Vagina (tissue), 2 donors: ENCODE data around the gene DSTYK. TPM values are rescaled to one million over a fixed set of nuclear protein-coding genes. Genes with fewer than 3 reads are reported as not detected.
"Not testable (repeated sequence)": the region's sequence is repeated elsewhere in the genome, so short reads cannot be mapped to it uniquely, and the experiment has no call there.

ENCODE experiments used
- DNase-seq, 2 donors: peaks; one replicate each; pipeline ENCODE4 v3.0.0-alpha.2; 2017; ENCODE audit errors: extremely low spot score in 2 of 2
- H3K27ac ChIP-seq: fragments of 200-600 bp; sonication (generic); one replicate; pipeline ENCODE4 v1.5.1; 2019
- H3K27me3 ChIP-seq: fragments of 200-600 bp; sonication (generic); one replicate; pipeline ENCODE4 v1.5.1; 2019
- H3K36me3 ChIP-seq, 2 donors: fragments of 200-600 bp; sonication (generic); one replicate each; pipeline ENCODE4 v1.5.1; 2017 to 2019
- H3K4me1 ChIP-seq: fragments of 200-600 bp; sonication (generic); one replicate; pipeline ENCODE4 v1.5.1; 2019
- H3K4me3 ChIP-seq, 2 donors: fragments of 200-600 bp; sonication (generic); 1 replicate in 1 of 2; 2 replicates in 1 of 2; pipeline ENCODE4 v1.5.1; 2016 to 2019
- H3K9me3 ChIP-seq: fragments of 200-600 bp; sonication (generic); one replicate; pipeline ENCODE4 v1.5.1; 2019
- CTCF ChIP-seq, 3 experiments: fragments of 450-650 bp in 2 of 3; fragments of 200-600 bp in 1 of 3; sonication (generic) in 1 of 3; IDR thresholded peaks; one replicate each; pipeline ENCODE4 v1.5.1; 2017 to 2019; ENCODE audit warnings: antibody characterized with exemption in 3 of 3, mild to moderate bottlenecking in 2 of 3, moderate library complexity in 2 of 3
- POLR2A ChIP-seq, 2 donors: fragments of 450-650 bp; IDR thresholded peaks; one replicate each; pipeline ENCODE4 v1.6.1; 2017; ENCODE audit warnings: antibody characterized with exemption in 2 of 2, mild to moderate bottlenecking in 2 of 2, moderate library complexity in 2 of 2
- POLR2AphosphoS5 ChIP-seq, 2 donors: sonication (generic); formaldehyde crosslinking; IDR thresholded peaks; one replicate each; pipeline ENCODE4 v1.9.0; 2017; ENCODE audit warnings: antibody characterized with exemption in 2 of 2, mild to moderate bottlenecking in 2 of 2, low read depth in 1 of 2; ENCODE audit not compliant: insufficient read depth in 1 of 2
- intact Hi-C: fragments of 100-400 bp; cut with DNase I; formaldehyde crosslinking; loops from one replicate; pipeline ENCODE4 v1.15.1; 2023
- total RNA-seq: library from RNA; depleted of rRNA; stranded (reverse); fragments of >200 nt; gene quantifications from one replicate; pipeline ENCODE4 v1.2.3, GENCODE V29; 2016

The DSTYK gene
- total RNA-seq, 1 donor from 2014 or later = 12.0 TPM

DNA sequence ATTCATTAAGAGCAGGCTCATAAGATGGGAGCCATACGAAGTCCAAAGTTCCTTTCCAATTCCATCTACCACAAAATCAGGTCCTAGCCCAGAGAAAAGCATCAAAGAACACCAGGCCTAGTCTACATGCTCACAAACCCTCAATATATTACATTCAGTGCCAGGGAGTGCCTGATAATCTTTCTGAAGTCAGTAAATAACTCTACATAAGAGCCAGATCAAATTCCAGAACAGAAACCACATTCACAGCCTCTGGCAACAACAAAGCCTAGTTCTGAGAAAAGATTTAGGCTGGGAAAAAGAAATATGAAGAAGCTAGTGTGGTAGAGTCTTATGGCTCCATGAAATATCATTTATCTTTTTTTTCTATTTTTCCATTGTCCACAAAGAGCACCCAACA, 49.2 kb downstream of the DSTYK start:
- DNase-seq = no peak
- no peak overlapping the region for H3K4me3 ChIP-seq
- H3K36me3 ChIP-seq = peaks cover 0 to 72% of the 10 kb centered on the region in 2 donors
- H3K27me3 ChIP-seq = no peaks in the 10 kb centered on the region
- H3K9me3 ChIP-seq = no peaks in the 10 kb centered on the region
- H3K27ac ChIP-seq = no peak overlapping the region
- intact Hi-C loops = no loop called here
- no peak for TF ChIP-seq POLR2A (IDR thresholded peaks at IDR 0.05)
- H3K4me1 ChIP-seq = no peaks in the 10 kb centered on the region

DNA sequence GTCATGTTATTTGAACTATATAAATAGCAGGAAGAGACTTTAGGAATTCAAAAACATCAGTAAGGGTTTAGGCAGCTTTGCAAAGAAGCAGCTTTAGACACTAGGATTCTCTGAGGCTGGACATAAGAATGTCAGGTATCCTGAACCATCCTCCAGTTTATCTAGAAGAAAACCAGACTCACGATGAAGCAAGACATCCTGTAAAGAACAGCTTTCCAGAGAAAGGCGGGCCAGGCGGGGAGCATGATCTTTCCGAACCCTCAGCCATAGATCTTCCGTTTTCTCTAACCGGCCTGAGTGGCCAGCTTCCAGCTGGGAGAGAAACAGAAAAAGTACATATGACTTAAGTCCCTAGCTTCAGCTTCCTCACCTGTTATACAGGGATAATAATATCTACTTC, 50.4 kb downstream of the DSTYK start:
- Histone ChIP-seq H3K27me3 (no peaks in the 10 kb centered on the region), H3K4me3 (no peak overlapping the region), H3K27ac (no peak overlapping the region), H3K36me3 (peaks cover 0 to 76% of the 10 kb centered on the region in 2 donors), H3K9me3 (no peaks in the 10 kb centered on the region), H3K4me1 (no peaks in the 10 kb centered on the region)
- TF ChIP-seq POLR2AphosphoS5 (IDR thresholded peaks at IDR 0.05; ENCODE audit: insufficient read depth in 1 of 2, low read depth in 1 of 2) = no peak
- TF ChIP-seq POLR2A (IDR thresholded peaks at IDR 0.05) = no peak
- TF ChIP-seq CTCF (IDR thresholded peaks at IDR 0.05) = no peak
- intact Hi-C loops = no loop called here
- DNase-seq = no peak

DNA sequence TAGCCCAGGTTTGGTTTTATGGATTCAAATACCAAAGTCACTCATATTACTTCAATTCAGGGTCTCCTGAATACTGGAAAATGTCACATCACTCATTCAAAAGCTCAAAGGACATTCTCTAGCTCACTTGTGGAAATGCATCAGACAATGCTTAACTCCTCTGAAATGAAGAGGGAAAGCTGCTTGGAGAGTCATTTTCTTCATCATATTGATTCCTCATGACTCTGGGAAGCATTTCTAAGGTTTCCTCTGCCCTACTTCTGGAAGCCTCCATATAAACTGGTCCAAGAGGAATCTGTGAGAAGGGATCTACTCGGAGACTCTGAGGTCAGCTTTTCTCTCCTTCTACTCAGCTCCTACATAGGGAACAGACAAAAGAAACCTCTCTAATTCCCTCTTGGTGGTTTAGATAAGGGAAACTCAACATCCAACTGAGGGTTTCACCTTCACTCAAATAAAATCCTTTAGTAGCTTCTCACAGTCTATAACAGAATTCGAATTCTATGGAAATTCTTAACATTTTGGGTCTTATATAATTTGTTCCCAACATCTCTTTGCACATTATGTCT, 53.4 kb downstream of the DSTYK start:
- intact Hi-C loops = no loop called here
- Histone ChIP-seq H3K4me1 (no peaks in the 10 kb centered on the region), H3K9me3 (no peaks in the 10 kb centered on the region), H3K4me3 (no peak overlapping the region), H3K36me3 (peaks cover 0 to 93% of the 10 kb centered on the region in 2 donors), H3K27ac (no peak overlapping the region), H3K27me3 (no peaks in the 10 kb centered on the region)
- DNase-seq = no peak
- TF ChIP-seq POLR2AphosphoS5 (IDR thresholded peaks at IDR 0.05; ENCODE audit: insufficient read depth in 1 of 2, low read depth in 1 of 2) (no peak), CTCF (IDR thresholded peaks at IDR 0.05) (no peak), POLR2A (IDR thresholded peaks at IDR 0.05) (no peak)

GRCh38 chr1:205155665-205156377, 55.7 kb downstream of the DSTYK start:
- intact Hi-C loops, H3K27ac ChIP-seq, H3K27me3 ChIP-seq, H3K4me1 ChIP-seq, DNase-seq, H3K4me3 ChIP-seq, H3K9me3 ChIP-seq: not testable (repeated sequence)
- peaks cover 0 to 79% of the 10 kb centered on the region in 2 donors for H3K36me3 ChIP-seq

DNA sequence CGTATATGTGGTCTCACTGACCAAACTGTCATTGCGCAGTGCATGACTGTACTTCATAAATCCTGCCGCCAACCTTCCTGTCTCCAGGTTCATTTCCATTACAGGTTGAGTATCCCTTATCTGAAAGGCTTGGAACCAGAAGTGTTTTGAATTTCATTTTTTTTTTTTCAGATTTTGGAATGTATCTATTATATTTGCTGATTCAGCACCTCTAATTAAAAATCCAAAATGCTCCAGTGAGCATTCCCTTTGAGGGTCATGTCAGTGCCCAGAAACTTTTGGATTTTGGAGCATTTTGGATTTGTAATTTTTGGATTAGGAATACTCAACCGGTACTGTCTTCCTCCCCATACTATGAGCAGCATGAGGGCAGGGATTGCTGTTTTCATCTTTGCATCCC, 59.0 kb downstream of the DSTYK start:
- intact Hi-C loops = no loop called here
- Histone ChIP-seq H3K9me3 (no peaks in the 10 kb centered on the region), H3K36me3 (peaks cover 0 to 69% of the 10 kb centered on the region in 2 donors), H3K27ac (no peak overlapping the region), H3K4me3 (no peak overlapping the region), H3K27me3 (no peaks in the 10 kb centered on the region), H3K4me1 (no peaks in the 10 kb centered on the region)
- TF ChIP-seq POLR2AphosphoS5 (IDR thresholded peaks at IDR 0.05; ENCODE audit: insufficient read depth in 1 of 2, low read depth in 1 of 2) (no peak), CTCF (IDR thresholded peaks at IDR 0.05) (no peak), POLR2A (IDR thresholded peaks at IDR 0.05) (no peak)
- no peak for DNase-seq

- H3K27me3 ChIP-seq = no peaks in the 10 kb centered on the region
- intact Hi-C loops = no loop called here
- H3K9me3 ChIP-seq = no peaks in the 10 kb centered on the region
- peaks cover 0 to 69% of the 10 kb centered on the region in 2 donors for H3K36me3 ChIP-seq
- H3K27ac ChIP-seq = no peak overlapping the region
- no peak for TF ChIP-seq POLR2AphosphoS5 (IDR thresholded peaks at IDR 0.05; ENCODE audit: insufficient read depth in 1 of 2, low read depth in 1 of 2)
- TF ChIP-seq CTCF (IDR thresholded peaks at IDR 0.05) = no peak
- TF ChIP-seq POLR2A (IDR thresholded peaks at IDR 0.05) = no peak
- DNase-seq = no peak
- no peaks in the 10 kb centered on the region for H3K4me1 ChIP-seq
- no peak overlapping the region for H3K4me3 ChIP-seq
These were observed 60.7 kb downstream of the DSTYK start for GRCh38 chr1:205150651-205151428.
